AG09309 (cell line): ENCODE results near the gene MYORG.

Experiments used
- DNase-seq: peaks from one replicate; pipeline ENCODE4 v3.0.0-alpha.2; 2010; ENCODE audit warnings: low read depth
- H3K4me3 ChIP-seq: 2 replicates; pipeline ENCODE4 v1.5.1; 2011; ENCODE audit warnings: mild to moderate bottlenecking, low read depth, low read length, moderate library complexity; ENCODE audit not compliant: control insufficient read depth
- TF ChIP-seq, protein P1 (sequence below): IDR thresholded peaks from 2 replicates; pipeline ENCODE4 v1.5.1; 2011; ENCODE audit warnings: mild to moderate bottlenecking, low read depth, low read length, inconsistent platforms; ENCODE audit not compliant: insufficient read depth, control insufficient read depth; ENCODE audit errors: missing control alignments

Gene MYORG

DNA sequence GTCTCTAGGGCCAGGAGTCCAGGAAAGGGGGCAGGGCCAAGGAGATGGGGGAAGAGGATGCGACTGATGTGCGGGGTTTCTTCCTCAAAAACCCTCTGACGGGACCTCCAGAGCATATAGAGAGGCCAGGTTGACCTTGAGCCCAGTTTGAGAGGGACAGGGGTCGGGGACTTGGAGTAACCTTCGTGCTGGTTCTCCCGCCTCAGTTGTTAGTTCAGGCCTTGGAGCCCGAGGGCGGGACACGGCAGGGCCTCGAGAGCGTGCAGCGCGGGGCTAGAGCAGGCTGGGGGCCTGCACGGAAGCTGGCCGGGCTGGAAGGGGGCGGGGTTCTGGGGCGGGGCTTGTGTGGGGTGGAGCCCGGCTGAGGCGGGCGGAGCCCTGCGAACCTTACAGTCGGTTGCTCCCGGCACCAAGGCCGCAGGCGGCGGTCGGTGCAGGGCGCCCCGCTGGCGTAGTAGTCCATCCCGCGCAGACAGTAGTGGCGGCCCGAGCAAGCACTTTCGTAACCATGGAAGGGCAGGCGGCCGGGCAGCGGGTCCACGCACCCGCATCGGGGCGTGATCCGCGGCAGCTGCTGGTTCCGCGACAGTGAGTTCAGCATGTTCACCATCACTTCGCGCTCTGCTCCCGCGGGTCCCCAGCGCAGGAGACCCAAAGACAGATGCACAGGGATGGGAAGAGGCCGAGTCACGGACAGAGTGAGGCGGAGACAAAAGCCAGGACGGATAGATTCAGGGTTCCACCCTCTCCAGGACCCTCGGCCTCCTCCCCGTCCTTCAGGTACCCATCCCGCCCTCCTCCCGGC lies 4.0 kb upstream of the MYORG start:
- no peak for DNase-seq
- TF ChIP-seq, protein P1, sequence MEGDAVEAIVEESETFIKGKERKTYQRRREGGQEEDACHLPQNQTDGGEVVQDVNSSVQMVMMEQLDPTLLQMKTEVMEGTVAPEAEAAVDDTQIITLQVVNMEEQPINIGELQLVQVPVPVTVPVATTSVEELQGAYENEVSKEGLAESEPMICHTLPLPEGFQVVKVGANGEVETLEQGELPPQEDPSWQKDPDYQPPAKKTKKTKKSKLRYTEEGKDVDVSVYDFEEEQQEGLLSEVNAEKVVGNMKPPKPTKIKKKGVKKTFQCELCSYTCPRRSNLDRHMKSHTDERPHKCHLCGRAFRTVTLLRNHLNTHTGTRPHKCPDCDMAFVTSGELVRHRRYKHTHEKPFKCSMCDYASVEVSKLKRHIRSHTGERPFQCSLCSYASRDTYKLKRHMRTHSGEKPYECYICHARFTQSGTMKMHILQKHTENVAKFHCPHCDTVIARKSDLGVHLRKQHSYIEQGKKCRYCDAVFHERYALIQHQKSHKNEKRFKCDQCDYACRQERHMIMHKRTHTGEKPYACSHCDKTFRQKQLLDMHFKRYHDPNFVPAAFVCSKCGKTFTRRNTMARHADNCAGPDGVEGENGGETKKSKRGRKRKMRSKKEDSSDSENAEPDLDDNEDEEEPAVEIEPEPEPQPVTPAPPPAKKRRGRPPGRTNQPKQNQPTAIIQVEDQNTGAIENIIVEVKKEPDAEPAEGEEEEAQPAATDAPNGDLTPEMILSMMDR = no peak
- H3K4me3 ChIP-seq = peak overlapping the region; percentile 49

DNA sequence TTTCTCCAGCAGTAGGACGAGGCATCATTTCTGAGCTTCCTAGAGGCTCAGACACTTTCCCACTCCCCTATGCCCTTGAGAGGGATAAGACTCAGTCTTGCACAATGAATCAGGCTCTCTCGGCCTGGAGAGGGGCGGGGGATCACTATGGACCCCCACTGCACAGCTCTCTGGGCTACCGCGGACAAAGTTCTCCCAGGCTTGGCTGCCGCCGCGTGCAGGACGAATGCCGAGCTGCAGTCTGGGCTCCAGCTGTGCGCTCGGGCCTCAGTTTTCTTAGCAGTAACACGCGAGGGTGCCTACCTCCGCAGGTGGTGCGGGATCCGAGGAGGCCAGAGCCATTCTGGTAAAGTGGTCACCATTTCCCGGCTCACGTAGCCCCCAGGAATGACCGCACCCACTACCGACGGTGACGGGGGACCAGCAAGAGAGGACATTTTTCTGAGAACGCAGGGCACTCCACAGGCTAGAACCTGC lies 3.4 kb upstream of the MYORG start:
- TF ChIP-seq, protein P1 = no peak
- no peak overlapping the region for H3K4me3 ChIP-seq
- DNase-seq = no peak

DNA sequence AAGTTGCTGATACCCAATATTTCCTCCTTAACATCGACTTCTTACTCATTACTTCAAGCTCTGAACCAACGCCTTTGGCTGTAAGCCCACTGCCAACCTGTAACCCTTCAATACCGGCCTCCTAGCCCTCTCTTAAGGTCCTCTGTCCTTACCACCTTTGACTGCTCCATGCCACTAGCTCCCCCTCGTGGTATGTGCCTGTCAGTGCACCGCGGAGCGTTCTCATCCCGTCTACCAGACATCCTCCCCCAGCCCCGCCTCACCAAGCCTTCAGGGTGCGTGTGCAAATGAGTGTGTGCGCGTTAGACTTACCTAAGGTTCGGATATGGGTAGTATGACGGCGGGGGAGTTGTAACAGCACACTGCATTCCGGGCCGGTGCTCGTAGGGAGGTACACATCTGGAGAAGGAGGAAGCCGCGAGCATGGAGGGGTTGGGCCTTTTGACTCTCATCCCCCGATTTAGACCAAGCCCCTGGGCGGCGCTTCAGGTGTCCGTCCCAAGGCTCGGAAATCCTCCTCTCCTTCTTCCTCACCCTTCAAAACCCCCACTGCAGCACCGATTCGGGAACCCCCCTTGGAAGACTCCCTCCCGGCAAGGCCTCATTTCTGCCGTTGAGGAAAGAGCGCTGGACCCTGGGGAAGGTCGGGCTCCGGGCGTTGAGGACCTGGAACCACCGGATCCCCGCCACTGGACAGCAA lies 2.8 kb upstream of the MYORG start:
- no peak for DNase-seq
- H3K4me3 ChIP-seq = peak overlapping the region; percentile 21
- TF ChIP-seq, protein P1 = peak; percentile 99

DNA sequence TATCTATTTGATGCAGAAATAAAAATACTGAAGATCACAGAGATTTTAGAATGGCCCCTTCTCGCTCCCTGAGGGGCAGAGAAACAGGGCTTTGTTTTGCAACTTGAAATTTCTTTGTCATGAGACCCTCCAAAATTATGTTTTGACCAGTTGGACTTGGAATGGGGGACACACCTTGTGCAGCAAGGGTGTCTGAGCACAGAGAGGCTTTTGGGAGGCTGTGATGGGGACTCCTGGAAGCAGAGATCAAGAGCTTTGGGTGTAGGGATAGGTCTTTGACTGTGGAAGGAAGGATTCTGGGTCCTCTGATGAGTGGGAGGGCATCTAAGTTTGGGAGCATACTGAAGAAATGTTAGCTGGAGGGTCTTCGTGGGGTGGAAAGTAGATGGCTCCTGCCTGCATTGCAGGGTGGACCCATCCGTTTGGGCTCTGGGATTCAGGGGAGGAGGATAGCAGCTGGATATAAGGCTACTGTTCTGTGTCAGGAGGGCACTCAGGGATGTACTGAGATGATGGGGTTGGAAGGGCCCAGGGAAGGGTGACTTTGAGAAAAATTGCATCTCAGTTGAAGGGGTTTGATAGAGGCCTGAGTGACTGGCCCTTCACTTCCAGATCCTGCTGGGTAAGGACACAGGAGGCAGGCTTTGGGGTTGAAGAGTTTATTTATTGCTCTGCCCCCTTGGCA lies 1.8 kb upstream of the MYORG start:
- DNase-seq = no peak
- no peak overlapping the region for H3K4me3 ChIP-seq
- TF ChIP-seq, protein P1 = no peak

DNA sequence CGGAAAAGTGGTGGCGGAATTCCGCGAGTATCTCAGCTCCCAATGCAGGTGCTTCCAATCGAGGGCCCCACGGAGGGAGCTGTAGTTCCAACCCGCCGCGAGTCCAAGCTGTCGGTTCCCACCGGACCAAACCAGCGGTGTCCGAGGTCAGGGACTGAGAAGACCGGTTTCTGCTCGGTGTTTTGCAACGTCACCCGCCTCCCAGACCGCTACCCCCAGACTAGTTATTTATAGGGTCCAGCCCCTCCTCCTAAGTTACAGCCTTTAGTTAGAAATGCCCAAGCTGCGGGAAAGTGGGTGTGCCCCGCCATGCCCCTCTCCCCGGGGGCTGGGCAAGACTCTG lies 677 bp upstream of the MYORG start:
- DNase-seq = no peak
- TF ChIP-seq, protein P1 = no peak

DNA sequence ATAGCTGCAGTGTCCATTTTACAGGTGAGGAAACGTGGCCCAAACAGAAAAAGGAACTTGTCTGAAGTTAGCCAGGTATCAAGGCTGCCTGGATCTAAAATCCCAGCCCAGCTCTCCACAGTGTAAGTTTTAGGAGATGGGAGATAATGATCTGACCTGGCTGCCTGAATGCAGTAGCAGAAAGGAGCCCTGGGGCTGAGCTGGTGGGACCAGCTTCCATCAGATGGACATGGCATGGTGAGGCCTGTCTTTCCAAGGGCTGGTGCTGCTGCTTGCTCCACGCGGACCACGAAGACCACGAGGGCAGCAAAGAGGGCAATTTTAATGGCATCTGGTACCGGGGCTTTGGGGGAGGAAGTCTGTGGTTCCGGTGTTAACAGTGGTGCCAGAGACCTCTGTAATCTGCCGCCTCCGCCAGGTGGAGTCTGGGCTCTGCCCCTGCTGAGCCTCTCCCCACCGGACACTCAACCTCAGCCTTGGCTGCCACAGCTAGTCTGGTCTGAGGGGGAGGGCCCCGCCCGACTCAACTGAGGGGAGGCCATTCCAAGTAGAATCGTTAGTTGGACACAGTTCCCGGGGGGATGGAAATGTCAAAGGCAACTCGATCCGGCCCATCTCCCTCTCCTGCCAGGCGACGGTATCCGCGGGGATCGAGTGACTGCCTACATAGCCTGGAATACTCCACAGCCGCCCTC lies 650 bp downstream of the MYORG start:
- H3K4me3 ChIP-seq = peak overlapping the region; percentile 59
- DNase-seq = no peak
- TF ChIP-seq, protein P1 = no peak

More for the DNA sequence above, 677 bp upstream of the MYORG start:
- peak overlapping the region; percentile 59 for H3K4me3 ChIP-seq
